PC-9 (cell line): ENCODE data around the gene LRRC63. TPM values are rescaled to one million over a fixed set of nuclear protein-coding genes. Genes with fewer than 3 reads are reported as not detected.

Experiments used
- BruUV-seq: library from RNA; stranded (reverse); fragments of 400-500 nt; replicated peaks from 2 replicates; lab custom pipeline; 2021; lab: Mats Ljungman, UMichigan
- CTCF ChIA-PET: fragments of 300-600 bp; sonication (Branson Sonifier 250); formaldehyde crosslinking; loops from one replicate; lab custom pipeline; 2022; ENCODE audit warnings: antibody characterized with exemption; lab: Charles Lee
- POLR2A ChIA-PET: fragments of 300-600 bp; sonication (Branson Sonifier 250); formaldehyde crosslinking; loops from one replicate; lab custom pipeline; 2022; ENCODE audit warnings: antibody characterized with exemption; ENCODE audit not compliant: unreplicated experiment; lab: Charles Lee
- DNase-seq, 2 experiments: peaks; one replicate each; pipeline versions ENCODE4 v3.0.0 to v3.0.0-alpha.2; 2015 to 2022; ENCODE audit warnings: mixed read lengths in 1 of 2
- H2AFZ ChIP-seq: fragments of 200-600 bp; sonication (generic); 2 replicates; pipeline ENCODE4 v1.8.1; 2017; ENCODE audit warnings: antibody characterized with exemption
- H3F3A ChIP-seq: fragments of 200-600 bp; sonication (generic); 2 replicates; pipeline ENCODE4 v1.8.1; 2017; ENCODE audit warnings: antibody characterized with exemption, mild to moderate bottlenecking, low read depth; ENCODE audit not compliant: insufficient read depth
- H3K27ac ChIP-seq: fragments of 200-600 bp; sonication (generic); 2 replicates; pipeline ENCODE4 v1.6.1; 2016; ENCODE audit warnings: mixed run types
- H3K27me3 ChIP-seq: fragments of 200-600 bp; sonication (generic); 2 replicates; pipeline ENCODE4 v1.6.1; 2016; ENCODE audit warnings: low read depth, mixed run types; ENCODE audit not compliant: insufficient read depth
- H3K36me3 ChIP-seq: fragments of 200-600 bp; sonication (generic); 2 replicates; pipeline ENCODE4 v1.6.1; 2016; ENCODE audit warnings: low read depth, mixed run types
- H3K4me1 ChIP-seq: fragments of 200-600 bp; sonication (generic); replicated peaks from 2 replicates; pipeline ENCODE4 v1.6.1; 2016; ENCODE audit warnings: mixed run types; ENCODE audit not compliant: insufficient read depth
- H3K4me2 ChIP-seq: fragments of 200-600 bp; sonication (generic); 2 replicates; pipeline ENCODE4 v1.6.1; 2017; ENCODE audit warnings: mixed run types
- H3K4me3 ChIP-seq: fragments of 200-600 bp; sonication (generic); 2 replicates; pipeline ENCODE4 v1.6.1; 2016; ENCODE audit warnings: mixed run types
- H3K79me2 ChIP-seq: fragments of 200-600 bp; sonication (generic); 2 replicates; pipeline ENCODE4 v1.6.1; 2017; ENCODE audit warnings: low read depth, mixed run types
- H3K9me2 ChIP-seq: fragments of 200-600 bp; sonication (generic); 2 replicates; pipeline ENCODE4 v1.8.1; 2017; ENCODE audit warnings: mild to moderate bottlenecking; ENCODE audit not compliant: insufficient read depth
- H3K9me3 ChIP-seq: fragments of 200-600 bp; sonication (generic); 2 replicates; pipeline ENCODE4 v1.8.1; 2016; ENCODE audit warnings: low read depth; ENCODE audit not compliant: insufficient read depth
- H4K20me1 ChIP-seq: fragments of 200-600 bp; sonication (generic); 2 replicates; pipeline ENCODE4 v1.8.1; 2017; ENCODE audit not compliant: insufficient read depth
- CTCF ChIP-seq: fragments of 200-600 bp; sonication (generic); conservative IDR thresholded peaks from 2 replicates; pipeline ENCODE4 v1.6.1; 2017; ENCODE audit warnings: mixed run types, antibody characterized with exemption, mild to moderate bottlenecking, moderate library complexity
- EZH2 ChIP-seq: fragments of 200-600 bp; sonication (generic); IDR thresholded peaks from 2 replicates; pipeline ENCODE4 v1.8.0; 2017; ENCODE audit warnings: antibody characterized with exemption, low read depth
- intact Hi-C: fragments of 100-400 bp; cut with micrococcal nuclease; formaldehyde crosslinking; loops from one replicate; pipeline ENCODE4 v1.10.0; 2022; ENCODE audit not compliant: unreplicated experiment
- total RNA-seq: library from RNA; stranded (reverse); gene quantifications from 2 replicates; pipeline ENCODE4 v1.2.3, GENCODE V29; 2021

Gene LRRC63
- total RNA-seq, 1 experiment from 2014 or later, result not detected

GRCh38 chr13:46170268-46170667 lies 41.5 kb upstream of the LRRC63 start:
- H3K27ac ChIP-seq, result no peak overlapping the region
- POLR2A ChIA-PET, result no interaction called here
- peaks cover 100% of the 10 kb centered on the region for H3K79me2 ChIP-seq
- H3K36me3 ChIP-seq, result peaks cover 13% of the 10 kb centered on the region
- intact Hi-C loops, result no loop called here
- H3K4me3 ChIP-seq, result no peak overlapping the region
- no peaks in the 10 kb centered on the region for H3K9me2 ChIP-seq
- H3K4me1 ChIP-seq, result no peaks in the 10 kb centered on the region
- BruUV-seq, result no TSS peak
- no peaks in the 10 kb centered on the region for H3K9me3 ChIP-seq
- H3K27me3 ChIP-seq, result no peaks in the 10 kb centered on the region
- H3K4me2 ChIP-seq, result no peak overlapping the region
- no peak for DNase-seq
- CTCF ChIA-PET, result no interaction called here
- peaks cover 81% of the 10 kb centered on the region for H4K20me1 ChIP-seq
- H2AFZ ChIP-seq, result no peak overlapping the region
- TF ChIP-seq EZH2 (no peak), CTCF (no peak)
- H3F3A ChIP-seq, result peaks cover 5% of the 10 kb centered on the region; the same call in 1 of the 2 replicates

- Histone ChIP-seq H4K20me1 (peaks cover 82% of the 10 kb centered on the region), H3K36me3 (peaks cover 13% of the 10 kb centered on the region), H3K27me3 (no peaks in the 10 kb centered on the region), H3K4me1 (no peaks in the 10 kb centered on the region), H3K27ac (no peak overlapping the region), H3K9me2 (no peaks in the 10 kb centered on the region), H3F3A (peaks cover 5% of the 10 kb centered on the region; the same call in 1 of the 2 replicates), H3K4me2 (no peak overlapping the region), H3K79me2 (peaks cover 100% of the 10 kb centered on the region), H3K9me3 (no peaks in the 10 kb centered on the region), H3K4me3 (no peak overlapping the region), H2AFZ (no peak overlapping the region)
- CTCF ChIA-PET, result no interaction called here
- POLR2A ChIA-PET, result interaction anchor here (0.5 to 0.7 kb wide), 2 partner anchors 9 to 724 kb away, joined by 5 read pairs; no protein-coding TSS in a partner anchor
- TF ChIP-seq CTCF (no peak), EZH2 (no peak)
- intact Hi-C loops, result no loop called here
- BruUV-seq, result no TSS peak
- DNase-seq, result no peak
Observed at GRCh38 chr13:46170687-46171086, 41.0 kb upstream of the LRRC63 start.

GRCh38 chr13:46171217-46171616 lies 40.5 kb upstream of the LRRC63 start:
- TF ChIP-seq EZH2, result no peak
- TF ChIP-seq CTCF, result no peak
- peaks cover 84% of the 10 kb centered on the region for H4K20me1 ChIP-seq
- no peak for DNase-seq
- intact Hi-C loops, result no loop called here
- H3K4me3 ChIP-seq, result no peak overlapping the region
- H3K36me3 ChIP-seq, result peaks cover 13% of the 10 kb centered on the region
- ChIA-PET POLR2A (interaction anchor here (0.5 to 0.7 kb wide), 2 partner anchors 8 to 725 kb away, joined by 5 read pairs; no protein-coding TSS in a partner anchor), CTCF (no interaction called here)
- no peaks in the 10 kb centered on the region for H3K9me2 ChIP-seq
- H3K4me2 ChIP-seq, result no peak overlapping the region
- H2AFZ ChIP-seq, result no peak overlapping the region
- H3K4me1 ChIP-seq, result no peaks in the 10 kb centered on the region
- H3K79me2 ChIP-seq, result peaks cover 100% of the 10 kb centered on the region
- BruUV-seq, result no TSS peak
- peaks cover 1% of the 10 kb centered on the region; the same call in 1 of the 2 replicates for H3F3A ChIP-seq
- H3K27me3 ChIP-seq, result no peaks in the 10 kb centered on the region
- H3K9me3 ChIP-seq, result no peaks in the 10 kb centered on the region
- no peak overlapping the region for H3K27ac ChIP-seq
